ENCODE results near the gene FABP1.

Gene FABP1

GRCh38 chr2:88077080-88077479 lies 50.8 kb downstream of the FABP1 start:
- Histone ChIP-seq H3K9ac (ENCODE audit: low read depth, low read length) (no peak overlapping the region), H3K4me3 (ENCODE audit: low read length) (no peak overlapping the region), H3K9me3 (ENCODE audit: insufficient read depth, low read depth, low read length) (no peaks in the 10 kb centered on the region; the same call in 1 of the 2 replicates), H3K27me3 (ENCODE audit: insufficient read depth, low read length) (no peaks in the 10 kb centered on the region), H3K27ac (ENCODE audit: low read depth, low read length) (no peak overlapping the region), H3K4me1 (ENCODE audit: insufficient read depth, low read length) (no peaks in the 10 kb centered on the region), H3K36me3 (ENCODE audit: insufficient read depth, low read length) (no peaks in the 10 kb centered on the region)
- 91% methylated on average over 8 of the region's 8 CpGs for WGBS

- no peaks in the 10 kb centered on the region for H3K27me3 ChIP-seq (ENCODE audit: insufficient read depth, low read length)
- no peaks in the 10 kb centered on the region for H3K36me3 ChIP-seq (ENCODE audit: insufficient read depth, low read length)
- no peak overlapping the region for H3K4me3 ChIP-seq (ENCODE audit: low read length)
- no peak overlapping the region for H3K27ac ChIP-seq (ENCODE audit: low read depth, low read length)
- H3K9ac ChIP-seq (ENCODE audit: low read depth, low read length): no peak overlapping the region
- H3K4me1 ChIP-seq (ENCODE audit: insufficient read depth, low read length): no peaks in the 10 kb centered on the region
- WGBS: 94% methylated on average over 4 of the region's 4 CpGs
- H3K9me3 ChIP-seq (ENCODE audit: insufficient read depth, low read depth, low read length): no peaks in the 10 kb centered on the region; the same call in 1 of the 2 replicates
Measured at GRCh38 chr2:88074854-88075292, 53.0 kb downstream of the FABP1 start.

GRCh38 chr2:88074150-88074549 lies 53.7 kb downstream of the FABP1 start:
- H3K27ac ChIP-seq (ENCODE audit: low read depth, low read length): no peak overlapping the region
- no peak overlapping the region for H3K4me3 ChIP-seq (ENCODE audit: low read length)
- no peak overlapping the region for H3K9ac ChIP-seq (ENCODE audit: low read depth, low read length)
- no peaks in the 10 kb centered on the region; the same call in 1 of the 2 replicates for H3K9me3 ChIP-seq (ENCODE audit: insufficient read depth, low read depth, low read length)
- H3K27me3 ChIP-seq (ENCODE audit: insufficient read depth, low read length): no peaks in the 10 kb centered on the region
- no peaks in the 10 kb centered on the region for H3K4me1 ChIP-seq (ENCODE audit: insufficient read depth, low read length)
- no peaks in the 10 kb centered on the region for H3K36me3 ChIP-seq (ENCODE audit: insufficient read depth, low read length)

Measured in HUES64 (cell line).